Heart left ventricle (tissue), 13 donors: ENCODE measurements around the gene VRK2.

ENCODE experiments used
- CTCF ChIP-seq, 12 donors: fragments of 200-600 bp; sonication (generic) in 4 of 12; IDR thresholded peaks; one replicate each; pipeline versions ENCODE4 v1.5.0 to v1.8.0; 2018 to 2022; ENCODE audit warnings: antibody characterized with exemption in 12 of 12, mild to moderate bottlenecking in 5 of 12
- POLR2A ChIP-seq, 2 donors: fragments of 450-650 bp; IDR thresholded peaks; one replicate each; pipeline ENCODE4 v1.6.1; 2017; ENCODE audit warnings: antibody characterized with exemption in 2 of 2, mild to moderate bottlenecking in 2 of 2, moderate library complexity in 2 of 2
- donor health status: ischemic (EF 13 %, LVEDD 7.1; RV severe dilation, severe dysfunction).
- donor health status: DM: no; HTN: yes; CAD: no.
- donor health status: DM: no; HTN: no; CAD: no.
- donor health status: ischemic (EF 25% LVEDD 6.9; RV normal size, moderate dysfunction).
- donor health status: ischemic (EF 25% LVEDD 5.7; RV mildly dilated, moderate dysfunction).
- donor health status: ischemic (EF 35%, LVEDD 5.7; RV mildly dilated, moderate dysfunction).
- donor health status: nonischemic (EF 11% LVEDD 7.7; RV severe dilation, severe dysfunction).
- donor health status: DM: yes; HTN: yes; CAD: no.
- donor health status: PGD.
- donor health status: ischemic (EF 29% LVEDD 5.4; RV normal size, mild dysfunction).
- donor health status: nonischemic (EF 23%, LVEDD 6.1; RV moderate dilation, normal function).

GRCh38 chr2:58146707-58147106 lies 100.1 kb downstream of the VRK2 start:
- no peak for TF ChIP-seq CTCF (IDR thresholded peaks at IDR 0.05)
- no peak for TF ChIP-seq POLR2A (IDR thresholded peaks at IDR 0.05)
